ENCODE measurements around the gene LGALS1. TPM values are rescaled to one million over a fixed set of nuclear protein-coding genes. Genes with fewer than 3 reads are reported as not detected.
"Not testable (repeated sequence)": the region's sequence is repeated elsewhere in the genome, so short reads cannot be mapped to it uniquely, and the experiment has no call there.

The LGALS1 gene
- total RNA-seq, 1 donor from 2014 or later = 1,345 TPM

DNA sequence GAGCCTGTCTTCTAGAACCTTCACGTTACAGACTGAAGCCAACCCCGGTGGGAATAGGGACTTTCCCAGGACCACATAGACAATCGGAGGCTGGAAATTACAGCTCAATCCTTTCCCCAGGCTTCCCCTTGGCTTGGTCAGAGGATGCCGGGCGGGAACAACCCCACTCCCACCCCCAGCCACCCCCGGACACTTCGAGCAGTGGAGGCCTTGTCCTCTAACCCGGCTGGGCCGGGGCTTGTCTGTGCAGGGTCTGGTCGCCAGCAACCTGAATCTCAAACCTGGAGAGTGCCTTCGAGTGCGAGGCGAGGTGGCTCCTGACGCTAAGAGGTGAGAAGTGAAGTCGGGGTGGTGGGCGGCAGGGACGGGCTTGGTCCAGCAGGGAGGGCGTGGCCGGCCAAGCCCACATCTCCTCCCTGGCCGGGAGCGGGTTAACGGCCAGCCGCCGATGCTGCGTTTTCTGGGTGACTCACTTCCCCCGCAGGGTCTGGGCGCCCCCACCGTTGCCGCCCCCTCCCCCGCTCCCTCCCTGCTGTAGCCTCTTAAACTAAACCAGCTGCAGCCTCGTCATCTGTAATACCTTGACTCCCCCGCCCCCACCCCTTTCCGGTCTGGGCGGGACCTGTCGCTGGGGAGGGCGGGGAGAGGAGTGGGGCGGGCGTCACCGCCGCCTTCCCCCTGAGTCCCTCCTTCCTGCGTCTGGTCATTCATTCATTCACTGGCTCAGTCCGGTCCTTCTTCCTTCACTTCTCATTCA is 1.5 kb downstream of the LGALS1 start:
- peak; percentile 93 for DNase-seq (ENCODE audit: missing footprints)
- intact Hi-C loops (cut with DNase I) = loop anchor here (5.0 kb wide), 1 partner anchor 50 kb away; no protein-coding TSS in a partner anchor
- peak; percentile 19 for ATAC-seq

DNA sequence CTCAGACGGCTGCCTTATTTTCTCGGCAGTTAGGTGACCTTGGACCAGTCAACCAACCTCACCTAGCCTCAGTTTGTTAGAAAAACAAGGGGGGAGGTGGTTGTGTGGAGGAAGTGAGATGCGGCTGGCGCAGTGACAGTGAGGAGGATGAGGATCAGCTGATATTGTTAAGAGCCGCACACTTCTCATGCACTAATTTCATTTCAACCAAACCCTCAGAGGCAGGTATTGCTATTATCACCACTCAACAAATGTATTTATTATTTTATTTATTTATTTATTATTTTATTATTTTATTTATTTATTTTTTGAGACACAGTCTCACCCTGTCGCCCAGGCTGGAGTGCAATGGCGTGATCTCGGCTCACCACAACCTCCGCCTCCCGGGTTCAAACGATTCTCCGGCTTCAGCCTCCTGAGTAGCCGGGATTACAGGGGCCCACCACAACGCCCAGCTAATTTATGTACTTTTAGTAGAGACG is 2.1 kb downstream of the LGALS1 start:
- intact Hi-C loops (cut with DNase I) = loop anchor here (5.0 kb wide), 1 partner anchor 50 kb away; no protein-coding TSS in a partner anchor
- DNase-seq (ENCODE audit: missing footprints) (no peak), ATAC-seq (no peak)

DNA sequence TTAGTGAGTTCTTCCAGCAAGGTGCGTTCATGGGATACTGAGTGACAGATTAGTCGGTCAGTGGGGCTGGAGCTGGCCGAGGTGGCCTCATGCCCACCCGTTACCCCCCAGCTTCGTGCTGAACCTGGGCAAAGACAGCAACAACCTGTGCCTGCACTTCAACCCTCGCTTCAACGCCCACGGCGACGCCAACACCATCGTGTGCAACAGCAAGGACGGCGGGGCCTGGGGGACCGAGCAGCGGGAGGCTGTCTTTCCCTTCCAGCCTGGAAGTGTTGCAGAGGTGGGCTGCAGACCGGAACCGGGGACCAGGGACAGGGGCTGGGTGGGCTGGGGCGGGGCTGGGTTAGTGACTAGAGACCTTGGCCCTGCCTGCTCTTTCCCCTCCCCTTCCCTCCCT is 2.9 kb downstream of the LGALS1 start:
- no peak for DNase-seq (ENCODE audit: missing footprints)
- no peak for ATAC-seq
- intact Hi-C loops (cut with DNase I) = loop anchor here (5.0 kb wide), 1 partner anchor 51 kb away; no protein-coding TSS in a partner anchor

DNA sequence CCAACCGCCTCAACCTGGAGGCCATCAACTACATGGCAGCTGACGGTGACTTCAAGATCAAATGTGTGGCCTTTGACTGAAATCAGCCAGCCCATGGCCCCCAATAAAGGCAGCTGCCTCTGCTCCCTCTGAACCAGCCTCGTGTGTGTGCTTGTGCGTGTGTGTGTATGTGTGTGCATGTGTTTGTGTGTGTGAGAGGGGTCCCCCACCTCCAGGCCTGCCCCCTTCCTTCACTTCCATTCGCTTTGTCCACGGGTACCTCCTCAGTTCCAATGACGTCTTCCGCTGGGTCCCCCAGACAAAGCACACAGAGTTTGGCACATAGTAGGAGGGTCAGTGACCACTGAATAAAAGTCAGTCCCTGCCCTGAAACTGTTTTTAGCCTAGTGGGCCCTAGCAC is 4.2 kb downstream of the LGALS1 start:
- ATAC-seq (no peak), DNase-seq (ENCODE audit: missing footprints) (no peak)
- intact Hi-C loops (cut with DNase I) = loop anchor here (2.0 to 5.0 kb wide), 3 partner anchors 37 to 142 kb away; no protein-coding TSS in a partner anchor

DNA sequence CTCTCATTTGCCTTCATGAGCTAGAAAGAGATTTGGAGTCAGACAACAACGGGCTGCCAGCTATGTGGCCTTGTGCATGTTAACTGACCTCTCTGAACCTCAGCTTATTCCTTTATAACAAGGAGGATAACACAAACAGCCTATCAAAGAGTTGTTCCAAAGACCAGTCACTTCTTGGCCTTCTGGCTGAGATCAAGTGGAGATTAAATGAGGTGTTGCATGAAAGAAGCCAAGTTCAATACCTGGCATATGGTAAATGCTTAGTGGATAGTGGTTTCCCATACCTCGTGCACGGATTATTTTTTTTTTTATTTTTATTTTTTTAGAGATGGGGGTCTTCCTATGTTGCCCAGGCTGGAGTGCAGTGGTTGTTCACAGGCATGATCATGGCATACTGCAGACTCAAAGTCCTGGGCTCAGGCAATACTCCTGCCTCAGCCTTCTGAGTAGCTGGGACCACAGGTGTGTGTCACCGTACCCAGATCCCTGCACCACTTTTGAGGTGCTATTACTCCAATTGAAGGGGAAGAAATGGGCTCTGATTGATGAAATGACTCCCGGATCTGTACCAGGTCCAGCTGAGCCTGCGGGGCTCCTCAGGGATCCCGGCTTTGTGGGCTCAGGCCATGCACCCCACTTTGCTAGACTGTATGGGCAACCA is 4.9 kb downstream of the LGALS1 start:
- ATAC-seq = no peak
- no peak for DNase-seq (ENCODE audit: missing footprints)
- intact Hi-C loops (cut with DNase I) = loop anchor here (2.0 to 5.0 kb wide), 2 partner anchors 38 to 143 kb away; no protein-coding TSS in a partner anchor

DNA sequence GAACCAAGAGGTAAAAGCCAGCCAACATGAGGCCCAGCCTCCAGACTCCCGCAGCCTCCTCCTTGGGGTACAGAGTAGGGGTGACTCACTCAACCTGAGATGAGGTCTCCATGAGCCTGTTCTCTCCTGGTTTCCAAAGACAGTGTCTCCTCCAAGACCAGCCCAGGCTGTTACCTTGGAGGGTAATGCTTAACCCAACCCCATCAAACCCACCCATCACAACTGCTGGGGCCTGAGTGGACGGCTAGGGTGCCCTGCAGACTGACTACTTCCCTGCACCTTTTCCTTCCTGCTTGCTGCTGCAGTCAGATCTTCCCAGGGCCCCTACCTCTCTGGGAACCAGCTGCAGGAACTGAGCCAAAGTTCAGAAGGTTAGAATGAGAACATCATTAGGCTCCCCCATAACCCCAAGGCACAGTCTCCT is 5.6 kb downstream of the LGALS1 start:
- DNase-seq (ENCODE audit: missing footprints) (no peak), ATAC-seq (no peak)
- intact Hi-C loops (cut with DNase I) = loop anchor here (2.0 to 5.0 kb wide), 2 partner anchors 38 to 144 kb away; no protein-coding TSS in a partner anchor

DNA sequence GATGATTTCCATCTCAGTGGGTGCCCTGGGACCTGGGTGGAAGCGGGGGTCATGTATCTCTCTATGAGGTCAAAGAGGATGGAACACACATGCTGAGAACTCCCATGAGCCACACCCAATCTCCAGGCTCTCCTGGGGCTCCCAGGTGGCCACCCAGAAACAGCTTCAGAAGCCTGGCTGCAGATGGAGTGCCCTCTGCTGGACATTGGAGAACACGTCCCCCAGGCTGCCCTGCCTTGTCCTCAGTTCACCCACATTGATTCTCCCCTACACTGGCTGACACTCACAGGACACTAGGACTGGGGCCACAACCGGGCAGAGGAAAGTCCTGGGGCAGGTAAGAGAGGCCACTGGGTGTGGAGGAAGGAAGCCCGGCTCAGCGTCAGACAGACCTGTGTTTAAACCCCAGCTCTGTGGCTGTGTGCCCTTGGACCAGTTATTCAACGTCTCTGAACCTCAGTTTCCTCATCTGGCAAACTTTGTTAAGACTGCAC is 6.2 kb downstream of the LGALS1 start:
- peak; percentile 85 for DNase-seq (ENCODE audit: missing footprints)
- peak; percentile 45 for ATAC-seq
- intact Hi-C loops (cut with DNase I) = loop anchor here (2.0 to 5.0 kb wide), 2 partner anchors 39 to 144 kb away; no protein-coding TSS in a partner anchor

DNA sequence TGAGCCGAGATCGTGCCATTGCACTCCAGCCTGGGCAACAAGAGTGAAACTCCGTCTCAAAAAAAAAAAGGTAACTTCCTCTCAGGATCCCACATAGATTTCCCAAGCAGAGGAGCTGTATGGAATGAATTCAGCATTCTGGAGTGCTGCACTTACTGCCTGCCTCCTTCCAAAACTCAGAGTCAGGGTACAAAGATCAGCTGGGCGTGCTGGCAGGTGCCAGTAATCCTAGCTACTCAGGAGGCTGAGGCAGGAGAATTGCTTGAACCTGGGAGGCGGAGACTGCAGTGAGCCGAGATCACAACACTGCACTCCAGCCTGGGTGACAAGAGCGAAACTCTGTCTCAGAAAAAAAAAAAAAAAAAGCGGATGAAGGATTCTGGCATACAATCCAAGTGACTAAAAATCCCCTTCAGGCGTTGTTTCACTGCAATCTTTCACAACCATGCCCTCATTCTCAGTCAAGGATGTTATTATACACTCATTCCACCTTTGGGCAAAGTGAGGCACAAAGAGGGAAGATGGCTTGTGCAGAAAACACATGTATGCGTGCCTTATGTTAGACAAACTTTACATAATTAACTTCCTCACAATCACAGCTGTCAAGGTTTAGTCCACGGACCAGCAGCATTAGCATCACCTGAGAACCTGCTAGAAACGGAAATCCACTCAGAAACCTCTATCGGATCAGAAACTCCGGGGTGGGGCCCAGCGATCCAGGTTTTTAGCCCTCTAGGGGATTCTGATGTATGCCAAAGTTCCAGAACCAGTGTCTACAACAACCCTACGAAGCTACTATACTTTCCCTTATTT is 9.6 kb downstream of the LGALS1 start:
- intact Hi-C loops (cut with DNase I) = loop anchor here (5.0 kb wide), 2 partner anchors 62 to 148 kb away; no protein-coding TSS in a partner anchor
- ATAC-seq (no peak), DNase-seq (ENCODE audit: missing footprints) (no peak)

DNA sequence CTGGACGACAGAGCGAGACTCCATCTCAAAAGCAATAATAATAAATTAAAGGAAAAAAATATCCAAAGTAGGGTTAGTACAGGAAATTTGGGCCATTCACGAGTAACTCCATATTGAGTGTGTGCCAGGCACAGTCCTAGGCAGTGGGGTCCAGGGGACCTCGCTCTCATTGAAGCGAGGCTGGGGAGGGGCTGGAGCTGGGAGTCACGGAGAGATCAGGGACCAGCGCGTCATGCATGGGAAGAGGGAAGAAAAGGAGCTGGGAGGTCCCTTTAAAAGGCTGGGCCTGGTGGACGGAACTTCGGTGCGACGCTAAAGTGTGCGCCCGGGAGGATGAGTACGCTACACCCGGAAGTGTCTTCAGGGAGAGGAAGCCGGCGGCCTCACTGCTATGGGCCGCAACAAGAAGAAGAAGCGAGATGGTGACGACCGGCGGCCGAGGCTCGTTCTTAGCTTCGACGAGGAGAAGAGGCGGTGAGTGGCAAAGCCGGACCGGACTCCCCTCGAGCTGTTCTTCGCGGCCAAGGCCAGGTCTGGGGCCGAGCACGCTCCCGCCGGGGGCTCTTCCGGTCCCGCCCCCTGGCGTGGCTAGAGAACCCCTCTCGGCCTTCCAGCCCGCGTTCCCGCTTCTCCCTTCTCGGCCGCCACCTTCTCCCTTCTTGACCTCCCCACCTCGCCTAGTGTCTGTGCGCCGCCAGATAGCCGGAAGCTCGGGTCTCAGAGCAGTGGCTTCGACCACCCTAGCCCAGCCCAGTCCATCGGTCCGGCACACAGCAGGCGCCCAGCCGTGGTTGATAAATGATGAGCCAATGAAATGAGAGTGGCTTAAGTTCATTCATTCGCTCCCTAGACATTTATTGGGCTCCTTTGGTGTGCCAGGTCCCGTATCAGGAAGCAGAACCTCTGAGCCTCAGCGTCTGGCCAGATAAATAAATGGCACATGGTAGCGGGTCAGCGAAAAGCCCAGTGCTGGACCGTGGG is 10.9 kb downstream of the LGALS1 start, which contains the start of gene NOL12:
Gene NOL12, plus strand, starts transcription at position 342 of the 981 bp plus-strand sequence. Its CDS starts 50 bp downstream, at position 392.
- intact Hi-C loops (cut with DNase I) = loop anchor here (5.0 kb wide), 1 partner anchor 61 kb away; no protein-coding TSS in a partner anchor
- ATAC-seq (peak; percentile 91), DNase-seq (ENCODE audit: missing footprints) (peak; percentile 88)

DNA sequence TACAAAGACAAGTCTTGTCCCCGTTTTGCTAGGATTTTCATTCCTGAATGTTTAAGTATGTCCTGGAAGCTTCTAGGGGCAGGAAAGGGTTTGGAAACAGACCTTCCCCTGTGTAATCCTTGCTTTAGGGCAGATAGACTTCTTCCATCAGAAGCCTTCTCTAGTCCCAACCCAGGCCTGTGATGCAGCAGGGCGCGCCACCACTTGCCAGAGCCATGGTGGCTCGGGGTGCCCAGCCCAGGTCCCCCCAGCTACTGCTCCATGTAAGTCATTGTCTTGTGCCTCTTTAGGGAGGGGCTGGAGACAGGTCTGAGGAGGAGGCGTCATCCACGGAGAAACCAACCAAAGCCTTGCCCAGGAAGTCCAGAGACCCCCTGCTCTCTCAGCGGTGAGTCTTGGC is 15.0 kb downstream of the LGALS1 start:
- ATAC-seq = no peak
- intact Hi-C loops (cut with DNase I) = no loop called here
- no peak for DNase-seq (ENCODE audit: missing footprints)

DNA sequence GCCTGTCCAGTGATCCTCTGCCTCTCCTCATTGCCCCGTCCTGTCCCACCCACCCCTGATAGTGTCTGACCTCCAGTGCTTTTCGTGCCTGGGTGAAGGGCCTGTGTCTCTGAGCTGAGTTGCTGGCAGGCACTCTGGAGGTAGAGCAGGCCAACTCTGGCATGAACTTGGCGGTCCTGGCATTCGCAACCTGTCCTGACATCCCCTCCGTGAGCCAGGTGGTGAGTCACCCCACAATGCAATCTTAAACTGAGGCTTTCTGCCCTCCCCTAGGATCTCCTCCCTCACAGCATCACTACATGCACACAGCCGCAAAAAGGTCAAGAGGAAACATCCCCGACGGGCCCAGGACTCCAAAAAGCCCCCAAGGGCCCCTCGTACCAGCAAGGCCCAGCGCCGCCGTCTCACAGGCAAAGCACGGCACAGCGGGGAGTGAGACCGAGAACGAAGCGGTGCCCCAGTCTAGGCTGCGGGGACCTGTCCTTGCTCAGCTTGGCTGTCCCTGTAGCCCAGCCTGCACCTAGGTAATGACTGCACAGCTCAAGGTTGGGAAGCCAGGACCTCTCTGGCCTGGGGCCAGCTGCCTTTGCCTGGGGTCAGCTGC is 15.6 kb downstream of the LGALS1 start:
- ATAC-seq = no peak
- intact Hi-C loops (cut with DNase I) = no loop called here
- DNase-seq (ENCODE audit: missing footprints) = no peak

DNA sequence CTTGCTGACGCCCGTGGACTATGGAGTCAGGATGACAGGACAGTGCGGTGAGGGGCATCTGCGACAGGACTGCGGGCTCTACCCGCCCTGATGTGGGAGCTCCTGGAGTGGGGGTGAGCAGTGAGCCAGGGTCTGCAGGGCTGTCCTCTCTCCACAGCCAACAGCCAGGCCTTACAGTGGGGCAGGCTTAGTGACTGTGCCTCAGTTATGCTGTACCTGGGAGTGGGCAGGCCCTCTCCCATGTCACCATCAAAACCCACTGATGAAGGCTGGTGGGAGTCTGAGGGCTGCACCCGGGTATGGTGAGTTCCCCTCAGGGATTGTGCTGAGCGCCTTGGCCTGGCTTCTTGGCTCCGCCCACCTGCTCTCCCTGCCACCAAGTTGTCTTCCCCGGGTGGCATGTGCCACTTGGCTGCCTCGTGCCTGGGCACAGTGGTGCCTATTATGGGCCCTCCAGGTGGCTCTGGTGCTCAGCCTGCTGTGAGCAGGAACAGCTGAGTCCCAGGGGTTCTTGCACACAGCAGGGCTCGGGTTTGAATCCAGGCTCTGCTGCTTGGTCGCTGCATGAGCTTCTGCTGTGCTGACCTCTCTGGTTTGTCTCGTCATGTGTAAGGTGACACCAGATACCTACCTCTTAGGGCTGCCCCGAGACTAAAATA is 17.3 kb downstream of the LGALS1 start:
- ATAC-seq (no peak), DNase-seq (ENCODE audit: missing footprints) (no peak)
- intact Hi-C loops (cut with DNase I) = no loop called here

DNA sequence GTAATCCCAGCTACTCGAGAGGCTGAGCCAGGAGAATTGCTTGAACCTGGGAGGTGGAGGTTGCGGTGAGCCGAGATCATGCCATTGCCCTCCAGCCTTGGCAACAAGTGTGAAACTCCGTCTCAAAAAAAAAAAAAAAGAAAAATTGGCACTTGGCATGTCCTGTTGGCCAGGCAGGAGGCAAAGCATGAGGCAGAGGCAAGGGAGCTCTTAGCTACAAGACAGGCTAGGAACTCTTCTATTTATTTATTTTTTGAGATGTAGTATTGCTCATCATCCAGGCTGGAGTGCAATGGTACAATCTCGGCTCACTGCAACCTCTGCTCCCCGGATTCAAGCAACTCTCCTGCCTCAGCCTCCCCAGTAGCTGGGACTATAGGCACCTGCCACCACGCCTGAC is 18.7 kb downstream of the LGALS1 start:
- ATAC-seq; intact Hi-C loops (cut with DNase I); DNase-seq (ENCODE audit: missing footprints): not testable (repeated sequence)

DNA sequence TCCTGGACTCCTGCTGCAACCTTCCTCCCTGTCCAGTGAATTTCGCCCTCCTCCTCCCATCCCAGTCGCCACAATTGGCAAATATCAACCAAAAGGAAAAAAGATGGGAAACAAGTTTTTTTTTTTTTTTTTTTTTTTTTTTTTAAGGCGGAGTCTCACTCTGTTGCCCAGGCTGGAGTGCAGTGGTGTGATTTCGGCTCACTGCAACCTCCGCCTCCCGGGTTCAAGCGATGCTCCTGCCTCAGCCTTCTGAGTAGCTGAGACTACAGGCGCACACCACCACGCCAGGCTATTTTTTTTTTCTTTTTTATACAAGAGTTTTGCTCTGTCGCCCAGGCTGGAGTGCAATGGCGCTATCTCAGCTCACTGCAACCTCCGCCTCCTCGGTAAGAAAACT is 20.8 kb downstream of the LGALS1 start:
- DNase-seq (ENCODE audit: missing footprints); ATAC-seq; intact Hi-C loops (cut with DNase I): not testable (repeated sequence)

DNA sequence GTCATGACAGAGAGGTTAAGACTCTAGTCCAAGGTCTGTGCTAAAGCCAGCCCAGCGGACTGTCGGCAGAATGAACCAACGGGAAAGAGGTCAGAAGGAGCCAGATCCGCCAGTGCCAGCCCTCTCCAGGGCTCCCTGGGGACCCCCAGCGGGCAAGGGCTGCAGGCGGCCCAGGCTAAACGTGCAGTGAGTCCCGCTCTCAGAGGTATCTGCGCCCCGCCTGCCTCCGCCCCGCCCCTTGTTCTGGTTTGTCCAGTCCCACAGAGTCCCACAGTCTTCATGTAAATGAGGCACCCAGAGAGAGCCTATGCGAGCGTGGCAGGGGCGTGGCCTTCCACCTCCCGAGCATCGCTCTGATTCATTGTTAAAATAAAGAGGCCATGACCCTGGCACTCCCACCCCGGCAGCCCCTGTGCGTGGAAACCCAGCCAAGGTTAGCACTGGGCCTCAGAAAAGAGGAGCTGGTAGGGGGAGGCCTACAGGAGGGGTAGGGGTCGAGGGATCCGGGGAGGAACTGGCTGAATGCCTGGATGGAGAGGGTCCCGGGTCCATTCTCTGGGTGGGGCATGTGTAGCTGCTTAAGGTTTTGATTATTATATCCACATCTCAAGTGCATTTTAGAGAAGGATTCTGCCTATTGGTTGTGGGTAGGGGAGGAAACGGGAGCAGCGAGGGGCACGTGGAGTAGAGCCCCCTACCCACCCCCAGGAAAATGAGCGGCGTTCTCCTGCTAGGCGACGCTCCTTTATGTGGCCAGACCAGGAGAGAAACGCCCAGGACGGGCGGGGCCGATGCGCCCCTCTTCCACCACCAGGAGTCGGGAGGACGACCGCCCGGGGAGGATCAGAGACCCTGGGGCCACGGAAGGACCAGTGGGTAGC is 21.5 kb downstream of the LGALS1 start, which contains the start of gene TRIOBP:
Gene TRIOBP, plus strand, starts transcription at position 392 of the 881 bp plus-strand sequence. CDS start 4,318 bp downstream, outside the sequence.
- peak; percentile 98 for DNase-seq (ENCODE audit: missing footprints)
- ATAC-seq = peak; percentile 99
- intact Hi-C loops (cut with DNase I) = no loop called here

Data from Right ventricle myocardium inferior (tissue), 1 donor.